ENCODE data around the gene FBLIM1.
"Not testable (repeated sequence)": the region's sequence is repeated elsewhere in the genome, so short reads cannot be mapped to it uniquely, and the experiment has no call there.

The FBLIM1 gene

DNA sequence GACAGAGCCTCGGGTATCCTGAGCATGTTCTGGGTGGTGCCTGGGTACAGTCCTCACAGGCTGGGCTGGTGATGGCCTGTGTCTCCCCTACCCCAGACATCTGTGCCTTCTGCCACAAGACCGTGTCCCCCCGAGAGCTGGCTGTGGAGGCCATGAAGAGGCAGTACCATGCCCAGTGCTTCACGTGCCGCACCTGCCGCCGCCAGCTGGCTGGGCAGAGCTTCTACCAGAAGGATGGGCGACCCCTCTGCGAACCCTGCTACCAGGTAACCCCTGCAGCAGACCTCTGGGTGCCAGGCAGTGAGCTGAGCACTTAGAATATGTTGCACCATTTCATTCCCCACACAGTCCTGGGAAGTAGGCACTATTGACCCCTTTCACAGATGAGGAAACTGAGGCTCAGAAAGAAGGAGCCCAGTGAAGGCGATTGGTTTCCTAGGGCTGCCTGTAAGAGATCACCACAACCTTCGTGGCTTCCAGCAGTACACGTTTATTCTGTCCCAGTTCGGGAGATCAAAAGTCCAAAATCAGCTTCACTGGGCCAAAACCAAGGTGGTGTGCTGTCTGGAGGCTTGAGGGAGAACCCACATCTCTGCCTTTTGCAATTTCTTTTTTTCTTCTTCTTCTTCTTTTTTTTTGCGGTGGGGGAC, 11.8 kb downstream of the FBLIM1 start:
- DNase-seq, result no peak

DNA sequence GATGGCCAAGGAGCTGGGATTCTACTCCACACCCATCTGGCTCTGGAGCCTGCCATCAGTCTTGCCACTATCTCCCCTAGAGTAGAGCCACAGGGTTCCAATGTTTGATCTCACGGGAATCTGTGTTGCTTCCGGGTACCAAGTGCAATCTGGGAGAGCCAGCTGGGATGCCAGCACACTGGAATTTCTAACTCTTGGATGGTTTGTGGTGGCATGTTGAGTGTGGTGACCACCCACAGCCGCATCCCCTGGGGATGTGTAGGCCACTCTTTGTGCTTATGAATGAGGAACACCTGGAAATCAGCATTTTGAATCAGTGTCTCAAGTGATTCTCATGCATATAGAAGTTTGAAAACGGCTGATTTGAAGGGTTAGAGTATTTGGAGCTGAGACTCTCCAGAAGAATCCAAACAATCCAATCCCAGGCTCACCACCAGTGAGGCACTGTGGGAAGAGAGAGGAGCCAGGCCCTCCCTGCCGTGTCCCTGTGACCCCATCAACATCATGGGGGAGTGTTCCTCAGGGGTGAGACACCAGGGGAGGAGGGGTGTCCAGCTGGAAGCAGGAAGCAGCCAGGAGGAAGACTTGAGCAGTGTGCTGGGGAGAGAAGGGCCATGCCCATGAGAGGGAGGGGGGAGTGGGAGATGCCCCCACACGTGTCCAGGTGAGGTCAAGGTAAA, 13.4 kb downstream of the FBLIM1 start:
- no peak for DNase-seq

DNA sequence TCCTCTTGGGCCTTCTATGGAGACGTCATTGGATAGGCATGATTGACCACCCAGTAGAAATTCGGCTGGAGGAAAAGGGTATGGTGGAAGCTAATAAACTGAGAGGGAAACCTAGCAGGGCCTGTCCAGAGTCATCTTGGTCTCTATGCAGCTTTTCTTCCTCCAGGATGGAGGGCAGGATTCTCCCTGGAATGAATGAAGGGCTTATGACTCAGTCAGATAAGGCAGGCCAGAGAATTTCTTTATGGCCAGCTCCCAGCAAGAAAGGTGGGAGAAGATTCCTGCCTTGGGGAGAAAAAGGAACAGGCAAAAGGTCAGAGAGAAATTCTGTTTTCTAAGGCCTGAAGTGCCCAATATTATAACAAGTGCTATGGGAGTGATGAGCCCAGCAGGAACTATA, 17.1 kb downstream of the FBLIM1 start:
- DNase-seq, result no peak

DNA sequence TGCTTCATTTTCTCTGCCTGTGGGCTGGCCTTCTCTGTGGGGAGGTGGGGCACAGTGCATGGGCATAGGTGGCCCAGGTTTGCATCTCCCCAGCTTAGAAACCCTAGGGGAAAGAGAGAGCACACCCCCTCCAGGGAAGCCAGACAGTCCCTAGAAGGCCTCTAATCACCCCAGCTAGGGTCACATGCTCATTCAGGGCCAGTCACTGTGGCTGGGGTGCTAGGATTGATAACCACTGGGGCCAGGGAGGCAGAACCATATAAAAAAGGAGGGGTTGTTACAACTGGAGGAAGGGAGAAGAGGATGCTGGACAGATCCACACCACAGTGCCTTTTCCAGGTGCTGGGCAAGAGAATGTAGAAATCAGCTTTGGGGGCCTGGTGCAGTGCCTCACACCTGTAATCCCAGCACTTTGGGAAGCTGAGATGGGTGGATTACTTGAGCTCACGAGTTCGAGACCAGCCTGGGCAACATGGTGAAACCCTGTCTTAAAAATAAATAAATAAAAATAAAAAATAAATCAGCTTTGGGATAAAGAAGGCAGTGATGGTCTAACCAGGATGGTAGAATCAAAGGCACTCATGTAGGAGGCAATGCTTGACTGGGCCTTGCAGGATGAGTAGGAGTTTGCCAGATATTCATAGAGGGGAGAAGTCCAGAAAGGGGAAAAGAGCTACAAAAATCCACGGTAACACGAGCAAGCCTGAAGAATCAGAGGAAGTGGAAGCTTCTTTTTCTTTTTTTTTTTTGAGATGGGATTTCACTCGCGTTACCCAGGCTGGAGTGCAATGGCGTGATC, 19.5 kb downstream of the FBLIM1 start:
- DNase-seq, result no peak

DNA sequence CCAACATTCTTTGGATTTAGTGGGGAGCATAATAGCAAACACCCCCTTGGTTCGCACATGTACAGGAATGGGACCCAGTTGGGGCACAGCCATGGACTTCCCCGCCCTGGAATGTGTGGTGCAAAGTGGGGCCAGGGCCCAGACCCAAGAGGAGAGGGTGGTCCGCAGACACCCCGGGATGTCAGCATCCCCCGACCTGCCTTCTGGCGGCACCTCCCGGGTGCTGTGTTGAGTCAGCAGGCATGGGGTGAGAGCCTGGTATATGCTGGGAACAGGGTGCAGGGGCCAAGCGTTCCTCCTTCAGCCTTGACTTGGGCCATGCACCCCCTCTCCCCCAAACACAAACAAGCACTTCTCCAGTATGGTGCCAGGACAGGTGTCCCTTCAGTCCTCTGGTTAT, 27.1 kb downstream of the FBLIM1 start:
- DNase-seq, result no peak

DNA sequence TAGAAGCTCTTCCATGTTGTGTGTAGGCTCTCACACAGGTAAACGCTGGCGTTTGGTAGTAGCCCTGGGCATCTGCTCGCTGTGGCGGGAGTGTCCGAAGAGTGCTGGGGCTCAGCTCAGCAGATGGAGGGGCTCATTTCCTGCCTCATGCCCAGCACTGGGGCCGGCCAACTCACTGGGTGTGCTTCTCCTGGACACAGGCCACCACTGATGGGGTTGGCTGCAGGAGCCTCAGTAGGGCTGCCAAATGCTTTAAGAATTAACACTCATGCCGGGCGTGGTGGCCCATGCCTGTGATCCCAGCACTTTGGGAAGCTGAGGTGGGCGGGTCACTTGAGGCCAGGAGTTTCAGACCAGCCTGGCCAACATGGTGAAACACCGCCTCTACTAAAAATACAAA, 28.0 kb downstream of the FBLIM1 start:
- no peak for DNase-seq

DNA sequence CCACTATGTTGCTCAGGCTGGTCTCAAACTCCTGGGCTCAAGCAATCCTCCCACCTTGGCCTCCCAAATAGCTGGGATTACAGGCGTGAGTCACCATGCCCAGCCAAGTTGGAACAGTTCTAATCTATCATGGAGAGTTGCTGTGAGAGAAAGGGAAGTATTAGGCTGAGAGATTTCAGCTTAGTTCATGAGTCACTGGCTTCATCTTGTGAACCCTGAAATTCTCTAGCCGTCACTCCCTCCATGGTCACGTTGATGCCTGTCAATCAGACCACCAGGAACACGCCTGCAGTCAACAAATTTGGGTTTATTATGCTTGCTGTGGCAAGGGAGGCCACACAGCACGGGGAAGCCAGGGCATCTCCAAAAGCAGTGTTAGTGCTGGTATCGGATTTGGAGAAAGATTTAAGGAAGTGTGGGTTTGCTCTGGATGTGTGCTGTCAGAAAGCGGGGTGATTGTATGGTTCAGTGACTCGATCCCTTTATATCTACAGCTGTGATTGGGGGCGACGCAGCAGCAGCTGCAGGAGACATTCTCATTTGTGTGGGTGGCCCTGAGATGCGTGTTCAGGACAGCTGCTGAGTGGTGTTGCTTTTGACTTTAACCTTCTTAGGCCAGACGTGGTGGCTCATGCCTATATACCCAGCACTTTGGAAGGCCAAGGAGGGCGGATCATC, 30.2 kb downstream of the FBLIM1 start:
- DNase-seq, result no peak

DNA sequence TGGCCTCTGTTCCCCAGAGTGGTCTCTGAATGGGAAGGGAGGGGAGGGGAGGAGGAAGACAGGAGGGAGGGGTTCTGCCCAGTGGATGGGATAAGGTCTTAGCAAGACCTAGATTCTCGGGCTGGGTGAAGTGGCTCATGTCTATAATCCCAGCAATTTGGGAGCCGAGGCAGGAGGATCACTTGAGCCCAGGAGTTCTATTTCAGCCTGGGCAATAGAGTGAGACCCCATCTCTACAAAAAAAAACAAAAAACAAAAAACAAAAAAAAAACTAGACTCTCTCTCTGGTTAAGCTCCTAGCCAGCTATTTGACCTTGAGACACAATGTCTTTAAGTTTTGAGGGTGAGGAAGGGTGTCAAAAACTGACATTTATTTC, 37.5 kb downstream of the FBLIM1 start:
- DNase-seq, result no peak

DNA sequence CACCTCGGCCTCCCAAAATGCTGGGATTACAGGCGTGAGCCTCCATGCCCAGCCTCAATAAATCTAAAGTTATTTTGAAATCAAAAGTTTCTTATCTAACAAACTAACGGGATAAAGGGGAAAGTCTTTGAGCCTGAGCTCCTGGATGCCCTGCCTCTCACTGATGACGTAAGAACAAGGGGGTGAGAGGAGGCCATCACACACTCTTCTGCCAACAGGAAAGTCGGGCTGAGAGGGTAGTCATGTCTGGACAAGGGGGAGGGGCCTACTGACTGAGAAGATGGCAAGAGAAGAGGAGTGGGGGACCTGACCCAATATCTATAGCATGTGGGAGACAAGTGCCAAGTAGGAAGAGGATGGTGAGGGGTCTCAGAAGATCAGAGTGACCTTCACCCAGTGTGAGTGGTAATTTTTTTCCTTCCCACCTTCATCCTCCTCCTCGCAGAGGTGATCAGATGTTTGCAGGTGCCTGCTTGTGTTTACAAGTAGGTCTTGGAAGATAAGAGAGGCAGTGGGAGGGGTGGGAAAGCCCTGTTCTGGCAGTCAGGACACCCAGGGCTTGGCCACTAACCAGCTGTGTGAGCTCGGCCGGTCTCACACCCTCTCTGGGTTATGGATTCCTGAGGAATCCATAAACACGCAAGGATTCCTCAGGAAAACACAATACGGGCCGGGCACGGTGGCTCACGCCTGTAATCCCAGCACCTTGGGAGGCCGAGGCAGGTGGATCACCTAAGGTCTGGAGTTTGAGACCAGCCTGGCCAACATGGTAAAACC, 39.2 kb downstream of the FBLIM1 start:
- DNase-seq, result no peak

DNA sequence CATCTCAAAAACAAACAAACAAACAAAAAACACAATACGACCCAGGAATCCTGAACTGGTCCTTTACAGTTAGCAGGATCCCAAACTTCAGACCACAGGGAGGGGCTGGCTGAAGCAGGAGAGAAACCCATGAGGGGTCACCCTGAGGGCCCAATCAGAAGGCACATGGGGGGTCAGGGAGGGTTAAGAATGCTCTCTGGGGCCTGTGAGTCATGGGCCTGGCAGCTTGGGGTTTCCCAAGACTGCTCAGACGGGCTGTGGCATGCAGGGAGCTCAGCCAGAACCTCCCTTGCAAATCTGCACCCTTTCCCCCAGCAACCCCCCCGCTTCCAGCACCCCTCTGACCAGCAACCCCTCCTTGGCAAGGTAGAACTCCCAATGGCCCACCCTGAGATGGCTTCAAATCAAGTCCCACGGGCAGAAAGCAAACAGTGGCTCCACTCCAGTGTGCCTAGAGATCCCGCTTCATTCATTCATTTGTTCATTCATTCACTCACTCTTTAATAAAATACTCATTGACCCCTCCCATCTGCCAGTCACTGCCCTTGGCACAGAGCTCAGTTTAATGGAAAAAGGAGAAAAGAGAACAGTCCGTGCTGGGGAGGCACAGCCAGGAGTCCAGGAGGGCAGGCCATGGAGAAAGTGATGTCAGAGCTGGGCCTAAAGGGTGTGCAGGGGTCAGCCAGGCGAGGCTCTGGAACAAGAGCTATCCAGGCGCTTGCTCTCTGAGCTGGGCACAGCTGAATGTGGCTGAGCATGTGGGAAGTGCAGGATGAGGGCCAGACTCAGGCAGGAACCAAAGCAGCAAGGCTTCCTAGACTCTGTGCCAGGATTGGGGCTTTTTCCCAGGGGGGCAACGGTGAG, 40.6 kb downstream of the FBLIM1 start:
- DNase-seq, result no peak

DNA sequence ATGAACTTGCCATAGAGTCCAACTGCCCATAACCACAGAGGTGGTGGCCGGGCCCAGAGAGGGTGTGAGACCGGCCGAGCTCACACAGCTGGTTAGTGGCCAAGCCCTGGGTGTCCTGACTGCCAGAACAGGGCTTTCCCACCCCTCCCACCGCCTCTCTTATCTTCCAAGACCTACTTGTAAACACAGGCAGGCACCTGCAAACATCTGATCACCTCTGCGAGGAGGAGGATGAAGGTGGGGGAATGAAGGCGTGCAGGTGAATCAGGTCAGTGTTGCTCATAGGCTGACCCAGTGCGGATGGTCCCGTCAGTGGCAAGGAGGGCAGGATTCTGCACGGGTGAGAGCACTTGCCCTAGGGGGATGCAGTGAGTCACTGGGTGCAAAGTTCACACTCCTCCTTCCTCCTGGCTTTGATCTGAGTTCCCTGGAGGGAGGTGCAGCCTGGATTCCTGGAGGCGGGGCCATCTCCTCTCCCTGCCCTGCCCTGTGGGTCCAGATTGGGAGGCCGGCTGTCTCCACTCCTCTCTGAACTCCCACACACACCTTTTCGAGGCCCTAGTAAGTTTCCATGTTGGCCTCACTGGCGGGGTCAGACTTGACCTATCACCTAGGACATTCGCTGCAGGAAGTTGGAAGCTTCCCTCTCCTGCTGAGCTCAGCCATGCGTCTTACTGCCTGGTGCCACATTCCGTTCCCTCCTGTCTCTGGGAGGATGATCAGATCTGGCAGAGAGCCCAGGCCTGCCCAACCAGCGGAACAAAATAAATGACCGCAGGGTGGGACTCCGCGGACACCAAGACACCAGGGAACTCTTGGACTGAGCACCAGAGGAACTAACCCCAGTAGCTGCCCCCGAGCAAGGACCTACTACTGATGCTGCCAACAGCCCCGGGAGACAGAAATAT, 41.6 kb downstream of the FBLIM1 start:
- DNase-seq, result no peak

DNA sequence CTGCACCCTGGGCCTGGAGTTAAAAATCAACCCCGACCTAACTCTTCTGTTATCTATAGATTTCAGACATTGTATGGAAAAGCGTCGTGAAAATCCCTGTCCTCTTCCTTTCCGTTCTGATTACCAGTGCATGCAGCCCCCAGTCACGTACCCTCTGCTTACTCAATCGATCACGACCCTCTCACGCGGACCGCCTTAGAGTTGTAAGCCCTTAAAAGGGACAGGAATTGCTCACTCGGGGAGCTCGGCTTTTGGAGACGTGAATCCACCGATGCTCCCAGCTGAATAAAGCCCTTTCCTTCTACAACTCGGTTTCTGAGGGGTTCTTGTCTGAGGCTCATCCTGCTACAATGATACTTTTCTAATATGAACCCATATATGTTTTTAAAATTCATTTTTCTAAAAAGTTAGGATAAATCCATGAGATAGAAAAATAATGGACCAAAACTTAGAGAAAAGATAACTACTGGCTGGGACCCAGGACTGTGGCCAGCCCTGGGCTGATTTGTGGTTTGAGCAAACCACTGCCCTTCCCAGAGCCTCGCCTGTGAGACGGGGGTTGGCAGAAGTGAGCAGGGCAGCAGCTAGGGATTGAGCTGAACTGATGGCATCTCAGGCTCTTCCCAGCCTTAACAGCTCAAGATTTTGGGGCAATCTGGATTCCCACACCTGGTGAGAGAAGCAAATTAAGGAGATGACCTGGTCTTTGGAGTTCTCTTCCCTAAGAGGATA, 43.8 kb downstream of the FBLIM1 start:
- DNase-seq, result no peak

DNA sequence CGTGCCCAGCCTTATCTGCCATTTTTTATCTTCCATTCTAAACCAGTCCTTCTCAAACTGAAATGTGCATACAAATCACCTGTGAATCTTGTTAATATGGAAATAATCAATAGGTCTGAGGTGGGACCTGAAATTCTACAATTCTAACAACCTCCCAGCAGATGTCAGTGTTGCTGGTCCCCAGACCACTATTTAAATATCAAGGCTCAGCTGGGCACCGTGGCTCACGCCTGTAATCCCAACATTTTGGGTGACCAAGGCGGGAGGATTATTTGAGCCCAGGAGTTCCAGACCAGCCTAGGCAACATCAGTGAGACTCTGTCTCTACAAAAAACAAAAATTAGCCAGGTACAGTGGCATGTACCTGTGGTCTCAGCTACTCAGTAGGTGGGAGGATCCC, 44.8 kb downstream of the FBLIM1 start:
- peak; percentile 35 for DNase-seq

DNA sequence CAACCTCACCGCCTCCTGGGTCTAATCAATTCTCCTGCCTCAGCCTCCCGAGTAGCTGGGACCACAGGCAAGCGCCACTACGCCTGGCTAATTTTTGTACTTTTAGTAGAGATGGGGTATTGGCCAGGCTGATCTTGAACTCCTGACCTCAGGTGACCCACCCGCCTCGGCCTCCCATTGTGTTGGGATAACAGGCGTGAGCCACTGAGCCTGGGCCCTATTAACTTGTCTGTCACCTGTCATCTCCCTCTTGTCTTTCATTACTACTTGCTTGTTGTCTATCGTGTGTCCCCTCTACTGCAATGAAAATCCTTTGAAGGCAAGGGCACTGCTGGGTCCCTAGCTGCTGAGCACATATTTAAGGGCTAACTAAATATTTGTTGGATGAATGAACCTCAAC, 45.5 kb downstream of the FBLIM1 start:
- DNase-seq, result no peak

DNA sequence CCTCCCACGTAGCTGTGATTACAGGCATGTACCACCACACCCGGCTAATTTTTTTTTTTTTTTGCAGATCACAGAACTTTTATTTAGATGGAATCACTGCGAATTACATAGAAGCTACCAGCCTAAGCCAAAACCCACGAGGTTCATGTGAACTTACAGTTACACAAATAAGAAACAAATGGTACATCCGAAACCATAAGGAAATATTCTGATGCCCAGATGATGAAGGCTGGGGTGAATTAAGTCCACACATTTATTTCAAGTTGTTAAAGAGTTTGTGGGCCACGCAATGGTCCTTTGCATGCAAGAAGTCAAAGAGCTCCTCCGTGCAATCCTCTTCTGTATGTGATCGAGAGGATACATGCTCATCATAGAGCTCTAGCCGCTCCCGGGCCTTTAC, 48.5 kb downstream of the FBLIM1 start:
- DNase-seq, result no peak

DNA sequence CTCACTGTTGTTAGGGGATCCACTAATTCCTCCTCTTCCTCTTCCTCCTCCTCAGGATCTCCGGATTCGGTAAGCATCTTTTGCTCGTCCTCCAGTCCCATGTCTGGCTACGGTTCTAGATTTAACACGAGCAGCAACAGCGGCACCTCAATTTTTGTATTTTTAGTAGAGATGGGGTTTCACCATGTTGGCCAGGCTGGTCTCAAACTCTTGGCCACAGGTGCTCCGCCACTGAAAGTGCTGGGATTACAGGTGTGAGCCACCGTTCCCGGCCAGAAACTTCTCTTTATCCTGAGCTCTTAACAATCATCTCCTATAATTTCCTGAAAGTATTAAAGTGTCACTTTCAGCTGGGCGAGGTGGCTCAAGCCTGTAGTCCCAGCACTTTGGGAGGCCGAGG, 49.0 kb downstream of the FBLIM1 start, which contains the start of gene UQCRHL:
TSS of gene UQCRHL (minus strand) at position 101 of the 400 bp plus-strand sequence. CDS start at position 101, 0 bp downstream.
- not testable (repeated sequence) for DNase-seq

DNA sequence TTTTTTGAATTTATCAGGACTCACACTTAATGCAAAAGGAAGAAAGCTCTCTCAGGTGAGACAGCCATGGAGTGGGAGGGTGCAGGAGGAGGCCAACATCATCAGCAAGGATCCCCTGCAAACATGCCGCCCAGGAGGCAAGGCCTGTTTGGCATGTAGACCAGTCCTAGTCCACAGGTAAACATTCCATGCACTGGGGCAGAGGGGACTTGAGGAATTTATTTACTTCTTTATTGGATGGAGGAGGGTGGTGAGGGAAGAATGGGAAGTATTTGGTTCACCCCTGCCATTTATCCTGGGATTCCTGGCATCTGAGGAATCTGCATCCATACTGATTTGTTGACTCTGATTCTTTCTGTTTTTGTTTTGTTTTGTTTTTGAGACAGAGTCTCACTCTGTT, 50.4 kb downstream of the FBLIM1 start:
- no peak for DNase-seq

DNA sequence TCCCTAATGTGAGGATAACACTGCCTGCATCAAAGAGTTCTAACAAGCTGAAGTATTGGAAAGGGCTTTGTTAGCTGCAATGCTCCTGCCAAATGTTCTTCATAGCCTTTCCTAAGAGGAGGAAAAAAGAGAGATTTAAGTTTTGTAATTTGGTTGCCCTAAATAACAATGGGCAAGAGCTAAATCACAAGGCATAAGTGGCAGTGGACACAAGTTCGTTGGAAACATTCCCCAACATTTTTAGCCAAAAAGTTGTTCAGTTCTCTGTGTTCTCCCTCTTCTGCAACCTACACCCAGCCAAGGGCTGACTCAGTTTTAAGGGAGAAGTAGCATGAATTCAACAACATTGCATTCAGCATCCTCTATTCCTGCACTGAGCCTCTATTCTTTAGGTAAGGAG, 51.5 kb downstream of the FBLIM1 start:
- no peak for DNase-seq

DNA sequence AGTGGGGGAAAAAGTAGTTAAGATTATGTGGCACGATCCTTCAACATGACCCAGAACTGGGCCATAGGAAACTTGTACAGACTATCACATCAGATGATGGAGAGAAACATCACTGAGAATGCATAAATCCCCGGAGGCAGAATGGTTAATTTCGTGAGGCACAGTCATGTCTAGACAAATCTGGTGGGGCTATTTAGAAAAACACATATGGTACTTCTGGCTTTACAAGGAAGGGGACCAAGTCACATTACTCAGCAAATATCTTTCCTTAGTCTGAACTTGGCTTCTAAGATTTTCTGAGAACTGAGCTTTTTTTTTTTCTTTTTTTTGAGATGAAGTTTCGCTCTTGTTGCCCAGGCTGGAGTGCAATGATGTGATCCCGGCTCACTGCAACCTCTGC, 58.1 kb downstream of the FBLIM1 start:
- DNase-seq, result no peak

DNA sequence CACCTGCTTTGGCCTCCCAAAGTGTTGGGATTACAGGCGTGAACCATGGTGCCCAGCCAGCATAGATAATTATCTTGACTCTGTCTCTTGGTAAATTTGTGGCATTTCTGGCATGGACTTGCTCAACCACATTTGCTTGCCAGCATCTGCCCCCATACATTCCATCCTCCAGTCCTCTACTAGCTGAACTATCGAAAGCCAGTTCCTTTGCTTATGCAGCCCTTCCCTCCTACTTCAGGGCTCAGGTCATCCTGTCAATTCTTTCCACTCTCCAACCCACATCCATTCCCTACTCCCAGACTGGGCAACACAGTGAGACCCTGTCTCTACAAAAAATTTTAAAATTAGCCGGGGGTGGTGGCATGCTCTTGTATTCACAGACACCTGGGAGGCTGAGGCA, 61.9 kb downstream of the FBLIM1 start:
- no peak for DNase-seq
